Activated CD4-positive, alpha-beta T cell treated with anti-CD3 and anti-CD28 coated beads for 36 hours (primary cell): ENCODE data around the gene AGPAT4. TPM values are rescaled to one million over a fixed set of nuclear protein-coding genes. Genes with fewer than 3 reads are reported as not detected.

Source experiments
- ATAC-seq: fragments of 200-7000 bp; cut with Tn5 transposase; one replicate; pipeline ENCODE4 v1.10.0; 2021; ENCODE audit warnings: mild to moderate bottlenecking, moderate library complexity
- CTCF ChIA-PET: fragments of 350-600 bp; sonication (Branson Sonifier 250); formaldehyde crosslinking; loops from one replicate; lab custom pipeline; 2021; ENCODE audit warnings: antibody characterized with exemption; lab: Charles Lee
- POLR2A ChIA-PET: fragments of 350-600 bp; sonication (Branson Sonifier 250); formaldehyde crosslinking; loops from one replicate; lab custom pipeline; 2021; ENCODE audit warnings: antibody characterized with exemption, inconsistent platforms; lab: Charles Lee
- DNase-seq: peaks from one replicate; pipeline ENCODE4 v3.0.0-alpha.2; 2020
- H3K27ac Mint-ChIP-seq: one replicate; pipeline ENCODE4 v1.8.0; 2021; ENCODE audit warnings: mixed read lengths
- H3K27me3 Mint-ChIP-seq: one replicate; pipeline ENCODE4 v1.8.0; 2021; ENCODE audit warnings: mixed read lengths
- H3K36me3 Mint-ChIP-seq: one replicate; pipeline ENCODE4 v1.8.0; 2021; ENCODE audit warnings: low read depth, mixed read lengths
- H3K4me1 Mint-ChIP-seq: one replicate; pipeline ENCODE4 v1.8.0; 2021; ENCODE audit warnings: mixed read lengths
- H3K4me3 Mint-ChIP-seq: one replicate; pipeline ENCODE4 v1.8.0; 2021; ENCODE audit warnings: mild to moderate bottlenecking, moderate library complexity, mixed read lengths
- H3K9me3 Mint-ChIP-seq: one replicate; pipeline ENCODE4 v1.8.0; 2021; ENCODE audit warnings: low read depth, mixed read lengths
- intact Hi-C, 2 experiments: fragments of 100-400 bp; cut with DNase I in 1 of 2; cut with micrococcal nuclease in 1 of 2; formaldehyde crosslinking; loops; one replicate each; pipeline versions ENCODE4 v1.14.2 to v1.15.1; 2022 to 2024; cut with DNase I, micrococcal nuclease
- total RNA-seq, 2 experiments: library from RNA; stranded (reverse); gene quantifications; one replicate each; pipeline ENCODE4 v1.2.3, GENCODE V29; 2021

AGPAT4 gene
- total RNA-seq, 2 experiments from 2014 or later = 4.7 to 5.0 TPM

DNA sequence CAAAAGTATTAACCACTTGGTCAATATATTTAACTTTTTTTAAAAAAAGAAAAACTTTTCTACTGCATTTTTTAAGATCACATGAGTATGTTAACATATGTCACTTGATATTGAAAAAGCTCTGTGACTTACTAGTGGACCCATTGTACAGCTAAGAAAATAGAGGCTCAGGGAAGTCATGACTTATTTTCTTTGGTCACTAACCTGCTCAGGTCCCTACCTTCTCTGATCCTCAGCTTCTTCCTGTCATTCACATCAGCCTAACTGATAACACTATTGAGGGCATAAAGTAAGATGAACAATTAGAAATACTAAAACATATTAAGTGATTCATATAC, 19.8 kb downstream of the AGPAT4 start:
- DNase-seq (no peak), ATAC-seq (no peak)
- Mint-ChIP-seq H3K9me3 (no peaks in the 10 kb centered on the region), H3K27me3 (no peaks in the 10 kb centered on the region), H3K4me1 (no peaks in the 10 kb centered on the region), H3K4me3 (no peak overlapping the region), H3K27ac (no peak overlapping the region), H3K36me3 (no peaks in the 10 kb centered on the region)
- ChIA-PET POLR2A (no interaction called here), CTCF (no interaction called here)
- intact Hi-C loops = no loop called here

DNA sequence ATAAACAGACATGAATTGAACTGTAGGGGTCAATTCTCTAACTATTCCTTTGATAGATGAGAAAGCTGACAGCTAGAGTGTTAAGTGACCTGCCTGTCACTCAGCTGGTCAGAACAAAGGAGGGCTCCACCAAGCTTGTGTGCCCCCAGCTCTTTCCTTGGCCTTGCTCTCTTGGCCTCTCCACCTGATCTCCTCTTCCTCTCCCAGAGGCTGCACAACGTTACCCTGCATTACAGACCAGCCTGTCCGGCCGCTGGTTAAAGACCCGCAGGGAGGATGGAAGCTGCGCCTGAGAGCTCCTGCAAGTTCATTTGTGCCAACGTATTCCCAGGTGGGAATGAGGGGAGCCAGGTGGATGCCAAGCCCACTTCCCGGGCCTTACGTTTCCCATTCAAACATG, 22.5 kb downstream of the AGPAT4 start:
- H3K4me1 Mint-ChIP-seq = no peaks in the 10 kb centered on the region
- intact Hi-C loops = no loop called here
- no peak for DNase-seq
- ATAC-seq = no peak
- H3K36me3 Mint-ChIP-seq = no peaks in the 10 kb centered on the region
- CTCF ChIA-PET = interaction anchor here (1.0 to 1.4 kb wide), 2 partner anchors 10 to 21 kb away, joined by 3 read pairs; no protein-coding TSS in a partner anchor
- no peak overlapping the region for H3K27ac Mint-ChIP-seq
- H3K27me3 Mint-ChIP-seq = no peaks in the 10 kb centered on the region
- POLR2A ChIA-PET = no interaction called here
- H3K4me3 Mint-ChIP-seq = no peak overlapping the region
- H3K9me3 Mint-ChIP-seq = no peaks in the 10 kb centered on the region

DNA sequence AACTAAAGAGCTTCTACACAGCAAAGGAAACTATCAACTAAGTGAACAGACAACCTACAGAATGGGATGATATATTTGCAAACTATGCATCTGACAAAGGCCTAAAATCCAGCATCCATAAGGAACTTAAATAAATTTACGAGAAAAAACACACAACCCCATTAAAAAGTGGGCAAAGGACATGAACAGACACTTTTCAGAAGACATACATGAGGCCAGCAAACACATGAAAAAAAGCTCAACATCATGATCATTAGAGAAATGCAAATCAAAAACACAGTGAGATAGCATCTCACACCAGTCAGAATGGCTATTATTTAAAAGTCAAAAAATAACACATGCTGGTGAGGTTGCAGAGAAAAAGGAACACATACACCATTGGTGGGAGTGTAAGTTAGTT, 24.5 kb downstream of the AGPAT4 start:
- DNase-seq (no peak), ATAC-seq (no peak)
- H3K4me3 Mint-ChIP-seq = no peak overlapping the region
- no peak overlapping the region for H3K27ac Mint-ChIP-seq
- intact Hi-C loops = no loop called here
- H3K27me3 Mint-ChIP-seq = no peaks in the 10 kb centered on the region
- H3K4me1 Mint-ChIP-seq = no peaks in the 10 kb centered on the region
- no peaks in the 10 kb centered on the region for H3K9me3 Mint-ChIP-seq
- CTCF ChIA-PET = no interaction called here
- H3K36me3 Mint-ChIP-seq = no peaks in the 10 kb centered on the region
- POLR2A ChIA-PET = no interaction called here

DNA sequence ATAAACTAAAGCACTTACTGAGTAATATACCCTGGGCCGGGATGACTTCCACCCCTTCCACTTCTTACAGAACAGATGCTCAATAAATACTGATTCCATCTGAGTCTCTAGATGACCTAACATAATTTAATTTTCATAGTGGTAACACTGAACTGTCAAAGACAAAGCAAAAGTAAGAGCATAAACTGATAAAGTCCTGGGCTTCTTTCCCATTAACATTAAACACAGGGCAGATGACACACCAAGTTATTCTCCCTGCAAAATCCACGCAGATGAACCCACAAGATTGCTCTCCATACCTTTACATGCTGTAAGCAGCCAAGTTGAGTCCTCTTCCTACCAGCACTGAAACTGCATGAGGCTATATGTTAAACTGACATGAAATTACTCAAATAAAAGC, 27.1 kb downstream of the AGPAT4 start:
- no peaks in the 10 kb centered on the region for H3K36me3 Mint-ChIP-seq

DNA sequence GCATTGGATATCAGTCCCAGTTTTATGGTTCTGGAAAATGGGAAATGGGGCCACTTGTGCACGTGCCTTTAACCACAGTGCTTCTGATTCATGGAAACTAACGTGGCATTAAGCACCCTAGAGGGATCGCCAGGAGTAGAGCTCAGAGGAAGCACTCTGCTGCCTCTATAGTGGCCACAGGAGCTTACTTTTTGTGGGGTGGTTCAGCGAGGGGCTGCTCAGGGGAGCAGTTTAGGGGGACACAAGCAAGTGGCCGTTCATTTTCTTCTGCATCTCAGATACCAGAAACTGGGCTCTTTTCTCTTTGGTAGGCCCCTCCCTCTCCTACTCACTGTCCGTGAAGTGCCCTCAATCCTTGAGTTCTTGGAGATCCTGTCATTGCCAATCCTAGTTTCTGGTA, 28.5 kb downstream of the AGPAT4 start:
- Mint-ChIP-seq H3K9me3 (no peaks in the 10 kb centered on the region), H3K4me3 (no peak overlapping the region), H3K4me1 (no peaks in the 10 kb centered on the region), H3K27ac (no peak overlapping the region), H3K27me3 (no peaks in the 10 kb centered on the region), H3K36me3 (no peaks in the 10 kb centered on the region)
- POLR2A ChIA-PET = no interaction called here
- CTCF ChIA-PET = no interaction called here
- intact Hi-C loops = no loop called here
- no peak for ATAC-seq
- no peak for DNase-seq

More for the DNA sequence above, 27.1 kb downstream of the AGPAT4 start:
- Mint-ChIP-seq H3K4me3 (no peak overlapping the region), H3K4me1 (no peaks in the 10 kb centered on the region), H3K27me3 (no peaks in the 10 kb centered on the region), H3K27ac (no peak overlapping the region), H3K9me3 (no peaks in the 10 kb centered on the region)
- DNase-seq = no peak
- ChIA-PET CTCF (no interaction called here), POLR2A (no interaction called here)
- intact Hi-C loops = no loop called here
- no peak for ATAC-seq

DNA sequence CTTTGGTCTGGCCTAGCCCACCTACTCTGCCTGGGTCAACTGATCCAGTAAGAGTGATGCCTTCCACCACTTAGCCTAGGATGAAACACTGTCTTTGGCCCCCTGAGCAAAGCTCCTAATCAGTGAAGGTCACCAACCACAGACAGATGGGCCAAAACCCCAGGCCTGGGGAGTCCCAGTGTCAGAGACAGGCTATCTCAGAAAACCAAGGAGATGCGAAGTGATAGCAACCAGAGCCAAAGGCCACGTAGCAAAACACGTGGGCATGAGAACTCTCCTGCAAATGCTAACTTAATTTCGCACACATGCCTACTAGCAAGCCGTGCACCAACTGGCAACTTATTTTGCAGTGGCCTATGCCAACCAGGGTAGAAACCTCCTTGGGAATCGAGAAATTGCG, 29.1 kb downstream of the AGPAT4 start:
- no peak overlapping the region for H3K27ac Mint-ChIP-seq
- no peak for DNase-seq
- POLR2A ChIA-PET = no interaction called here
- H3K4me1 Mint-ChIP-seq = no peaks in the 10 kb centered on the region
- CTCF ChIA-PET = no interaction called here
- no peaks in the 10 kb centered on the region for H3K9me3 Mint-ChIP-seq
- intact Hi-C loops = no loop called here
- no peaks in the 10 kb centered on the region for H3K36me3 Mint-ChIP-seq
- H3K4me3 Mint-ChIP-seq = no peak overlapping the region
- no peak for ATAC-seq
- no peaks in the 10 kb centered on the region for H3K27me3 Mint-ChIP-seq

DNA sequence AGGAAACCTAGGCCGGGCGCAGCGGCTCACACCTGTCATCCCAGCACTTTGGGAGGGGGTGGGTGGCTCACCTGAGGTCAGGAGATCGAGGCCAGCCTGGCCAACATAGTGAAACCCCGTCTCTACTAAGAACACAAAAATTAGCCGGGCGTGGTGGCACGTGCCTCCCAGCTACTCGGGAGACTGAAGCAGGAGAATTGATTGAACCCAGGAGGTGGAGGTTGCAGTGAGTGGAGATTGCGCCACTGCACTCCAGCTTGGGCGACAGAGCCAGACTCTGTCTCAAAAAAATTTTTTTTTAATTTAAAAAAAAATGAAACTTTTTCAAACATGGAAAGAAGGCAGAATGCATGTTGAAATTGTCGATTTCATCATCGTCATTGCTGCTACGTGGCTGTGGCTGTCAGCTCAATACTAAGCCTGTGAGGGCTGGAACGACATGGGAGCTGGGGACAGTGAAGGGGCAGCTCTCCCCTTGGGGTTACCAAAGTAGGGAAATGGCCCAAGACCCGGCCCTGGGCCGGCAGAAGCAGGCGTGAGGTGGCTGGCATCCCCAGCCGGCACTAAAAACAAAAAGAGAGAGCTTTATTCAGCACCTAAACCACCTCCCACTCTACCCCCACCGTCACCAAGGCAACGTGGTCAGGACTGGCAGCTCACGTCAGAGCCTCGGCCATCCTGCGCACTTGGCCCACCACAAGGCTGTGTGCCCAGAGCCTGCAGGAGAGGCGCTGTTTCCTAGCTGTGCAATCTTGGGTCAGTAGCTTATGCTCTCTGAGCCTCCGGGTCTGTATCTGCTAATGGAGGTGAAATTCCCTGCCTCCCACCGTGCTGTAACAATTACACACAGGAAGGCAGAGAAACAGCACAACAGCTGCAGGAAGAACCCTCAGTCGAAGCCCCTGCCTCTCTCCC, 30.8 kb downstream of the AGPAT4 start:
- peaks cover 4% of the 10 kb centered on the region for H3K36me3 Mint-ChIP-seq
- DNase-seq = peak; percentile 33
- H3K27me3 Mint-ChIP-seq = no peaks in the 10 kb centered on the region
- ATAC-seq = peak; percentile 26
- peaks cover 8% of the 10 kb centered on the region for H3K4me1 Mint-ChIP-seq
- CTCF ChIA-PET = interaction anchor here (0.7 kb wide), 1 partner anchor 296 kb away, joined by 4 read pairs; no protein-coding TSS in a partner anchor
- no peak overlapping the region for H3K27ac Mint-ChIP-seq
- POLR2A ChIA-PET = no interaction called here
- no peak overlapping the region for H3K4me3 Mint-ChIP-seq
- H3K9me3 Mint-ChIP-seq = no peaks in the 10 kb centered on the region
- intact Hi-C loops = no loop called here

DNA sequence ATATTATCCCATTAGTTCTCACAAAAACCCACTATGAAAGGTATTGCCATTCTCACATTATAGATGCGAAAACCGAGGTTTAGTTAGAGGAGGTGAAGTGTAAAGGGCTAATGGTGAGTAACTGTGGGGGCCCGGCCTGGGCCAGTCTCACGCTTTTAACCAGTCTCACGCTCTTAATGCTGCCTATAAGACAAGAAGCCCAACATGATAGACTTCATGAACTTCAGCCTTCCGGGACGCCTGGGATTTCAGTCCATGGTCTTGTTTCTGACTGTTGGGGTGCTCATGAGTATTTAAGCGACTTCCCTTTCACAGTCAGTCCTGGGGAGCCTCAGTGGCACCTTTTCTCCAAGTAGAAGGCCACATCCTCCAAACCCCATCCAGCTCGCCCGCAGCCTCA, 31.7 kb downstream of the AGPAT4 start:
- CTCF ChIA-PET = no interaction called here
- no peak for ATAC-seq
- no peak overlapping the region for H3K4me3 Mint-ChIP-seq
- no peak overlapping the region for H3K27ac Mint-ChIP-seq
- no peaks in the 10 kb centered on the region for H3K27me3 Mint-ChIP-seq
- POLR2A ChIA-PET = no interaction called here
- DNase-seq = no peak
- intact Hi-C loops = no loop called here
- H3K4me1 Mint-ChIP-seq = peaks cover 8% of the 10 kb centered on the region
- no peaks in the 10 kb centered on the region for H3K9me3 Mint-ChIP-seq
- peaks cover 4% of the 10 kb centered on the region for H3K36me3 Mint-ChIP-seq

DNA sequence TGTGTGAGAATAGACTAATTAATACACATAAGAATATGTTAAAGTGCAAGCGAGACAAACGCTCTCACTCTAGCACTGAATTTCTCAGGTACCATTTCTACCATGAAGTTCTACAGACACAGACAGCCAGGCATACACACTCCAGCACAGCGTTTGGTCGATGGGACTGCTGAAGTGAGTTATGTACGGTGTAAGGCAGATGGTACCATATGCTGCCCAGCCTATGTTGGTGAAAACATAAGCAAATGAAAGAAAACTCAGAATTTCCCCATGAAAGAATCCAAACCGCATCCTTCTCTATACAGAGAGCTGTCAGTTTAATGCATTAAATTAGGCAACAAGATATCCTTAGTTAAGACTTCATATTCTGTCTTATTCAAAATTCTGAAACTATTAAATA, 34.9 kb downstream of the AGPAT4 start:
- DNase-seq (no peak), ATAC-seq (no peak)
- ChIA-PET CTCF (no interaction called here), POLR2A (no interaction called here)
- no peak overlapping the region for H3K27ac Mint-ChIP-seq
- no peaks in the 10 kb centered on the region for H3K9me3 Mint-ChIP-seq
- H3K4me3 Mint-ChIP-seq = no peak overlapping the region
- peaks cover 25% of the 10 kb centered on the region for H3K4me1 Mint-ChIP-seq
- intact Hi-C loops = no loop called here
- H3K27me3 Mint-ChIP-seq = no peaks in the 10 kb centered on the region
- H3K36me3 Mint-ChIP-seq = peaks cover 12% of the 10 kb centered on the region

DNA sequence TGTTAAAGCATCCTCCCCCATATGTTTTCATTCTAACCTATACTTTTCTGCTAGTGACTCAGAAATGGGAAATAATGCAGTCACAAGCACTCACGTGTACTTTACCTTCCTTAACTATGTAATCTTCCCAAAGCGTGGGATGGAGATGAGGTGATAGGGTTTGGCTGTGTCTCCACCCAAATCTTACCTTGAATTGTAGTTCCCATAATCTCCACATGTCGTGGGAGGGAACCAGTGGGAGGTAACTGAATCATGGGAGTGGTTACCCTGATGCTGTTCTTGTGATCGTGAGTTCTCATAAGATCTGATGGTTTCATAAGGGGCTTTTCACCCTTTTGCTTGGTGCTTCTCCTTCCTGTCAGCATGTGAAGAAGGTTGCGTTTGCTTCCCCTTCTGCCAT, 35.4 kb downstream of the AGPAT4 start:
- ChIA-PET CTCF (interaction anchor here (0.9 kb wide), 1 partner anchor 30 kb away, joined by 3 read pairs; no protein-coding TSS in a partner anchor), POLR2A (no interaction called here)
- ATAC-seq = no peak
- Mint-ChIP-seq H3K27ac (no peak overlapping the region), H3K4me1 (peaks cover 25% of the 10 kb centered on the region), H3K27me3 (no peaks in the 10 kb centered on the region), H3K36me3 (peaks cover 12% of the 10 kb centered on the region), H3K9me3 (no peaks in the 10 kb centered on the region), H3K4me3 (no peak overlapping the region)
- DNase-seq = no peak
- intact Hi-C loops = no loop called here

DNA sequence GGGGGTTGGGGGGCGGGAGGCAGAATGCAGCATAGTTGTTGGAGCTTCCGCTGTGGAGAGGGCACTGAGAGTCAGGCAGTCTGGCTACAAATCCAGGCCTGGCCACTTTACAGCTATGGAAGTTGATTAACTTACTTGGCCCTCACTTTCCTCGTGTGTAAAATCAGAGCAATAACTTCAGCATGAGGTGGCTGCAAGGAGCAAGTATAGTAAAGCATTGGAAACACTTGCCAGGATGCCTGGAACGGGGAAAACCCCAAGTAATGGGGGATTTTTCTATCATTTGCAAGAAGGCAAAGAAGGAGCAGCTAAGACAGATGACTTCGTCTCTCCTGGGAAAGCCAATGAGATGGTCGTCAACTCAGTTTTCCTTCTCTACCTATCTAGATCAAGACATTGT, 35.8 kb downstream of the AGPAT4 start:
- H3K27me3 Mint-ChIP-seq = no peaks in the 10 kb centered on the region
- H3K4me3 Mint-ChIP-seq = no peak overlapping the region
- intact Hi-C loops = no loop called here

DNA sequence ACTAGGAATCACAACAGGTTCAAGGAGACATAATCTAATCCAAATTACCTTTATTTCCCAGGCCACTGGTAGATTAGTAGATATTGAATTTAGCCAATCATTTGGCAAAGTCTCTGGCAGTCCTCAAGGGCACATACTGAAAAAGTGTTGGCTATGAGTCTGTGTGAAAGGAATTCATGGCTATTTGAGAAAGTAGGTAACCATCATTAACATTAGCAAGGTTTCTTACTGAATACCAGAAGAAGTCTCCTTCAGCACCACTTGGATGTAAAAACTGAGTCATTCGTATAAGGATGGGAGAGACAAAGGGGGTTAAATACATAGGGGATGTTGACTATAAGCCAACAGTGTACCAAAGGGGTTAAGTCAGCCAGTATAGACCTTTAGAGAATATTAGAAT, 36.7 kb downstream of the AGPAT4 start:
- ChIA-PET CTCF (no interaction called here), POLR2A (interaction anchor here (1.4 kb wide), 1 partner anchor 36 kb away, joined by 6 read pairs; the partner anchor contains the start of gene AGPAT4)
- DNase-seq (no peak), ATAC-seq (no peak)
- intact Hi-C loops = loop anchor here in 1 of 2 experiments (2.0 kb wide), 1 partner anchor 108 kb away; no protein-coding TSS in a partner anchor
- Mint-ChIP-seq H3K4me3 (no peak overlapping the region), H3K9me3 (no peaks in the 10 kb centered on the region), H3K36me3 (peaks cover 13% of the 10 kb centered on the region), H3K27me3 (no peaks in the 10 kb centered on the region), H3K27ac (no peak overlapping the region), H3K4me1 (peaks cover 25% of the 10 kb centered on the region)

More for the DNA sequence above, 35.8 kb downstream of the AGPAT4 start:
- no peak for ATAC-seq
- POLR2A ChIA-PET = no interaction called here
- no peaks in the 10 kb centered on the region for H3K9me3 Mint-ChIP-seq
- peaks cover 12% of the 10 kb centered on the region for H3K36me3 Mint-ChIP-seq
- CTCF ChIA-PET = interaction anchor here (0.9 kb wide), 1 partner anchor 30 kb away, joined by 3 read pairs; no protein-coding TSS in a partner anchor
- peaks cover 25% of the 10 kb centered on the region for H3K4me1 Mint-ChIP-seq
- no peak overlapping the region for H3K27ac Mint-ChIP-seq
- DNase-seq = no peak
